GM21528 (cell line): ENCODE results near the gene CAMTA1.
"Not testable (repeated sequence)": the region's sequence is repeated elsewhere in the genome, so short reads cannot be mapped to it uniquely, and the experiment has no call there.

Experiments
- ATAC-seq: cut with Tn5 transposase; IDR thresholded peaks from one replicate; pipeline ENCODE4 v1.9.1; 2021; ENCODE audit warnings: mild to moderate bottlenecking, moderate library complexity; ENCODE audit not compliant: unreplicated experiment, low FRiP score

Gene CAMTA1

GRCh38 chr1:6785318-6785727, at the start of gene CAMTA1:
Gene CAMTA1, plus strand, starts transcription at chr1:6785454. Its CDS starts 77 bp downstream, at chr1:6785531.
- ATAC-seq = no peak

DNA sequence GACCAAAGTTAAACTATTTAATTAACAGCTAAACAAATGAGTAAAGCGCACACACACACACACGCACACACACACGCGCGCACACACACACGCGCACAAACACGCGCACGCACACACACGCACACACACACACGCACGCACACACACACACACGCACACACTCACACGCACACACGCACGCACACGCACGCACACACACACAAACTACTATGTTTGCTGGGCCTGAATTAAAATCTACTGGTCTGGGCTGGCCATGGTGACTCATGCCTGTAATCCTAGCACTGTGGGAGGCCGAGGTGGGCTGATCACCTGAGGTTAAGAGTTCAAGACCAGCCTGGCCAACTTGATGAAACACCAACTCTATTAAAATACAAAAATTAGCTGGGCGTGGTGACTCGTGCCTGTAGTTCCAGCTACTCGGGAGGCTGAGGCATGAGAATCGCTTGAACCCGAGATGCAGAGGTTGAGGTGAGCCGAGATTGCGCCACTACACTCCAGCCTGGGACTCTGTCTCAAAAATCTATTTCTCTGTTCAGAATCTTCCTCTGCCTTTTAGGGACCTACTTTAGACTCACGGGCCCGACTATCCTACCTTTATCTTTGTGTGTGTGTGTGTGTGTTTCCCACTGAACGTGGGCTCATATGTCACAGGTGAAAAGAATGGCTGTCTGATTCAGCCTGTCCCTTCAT, 46.1 kb upstream of the CAMTA1 start:
- no peak for ATAC-seq

DNA sequence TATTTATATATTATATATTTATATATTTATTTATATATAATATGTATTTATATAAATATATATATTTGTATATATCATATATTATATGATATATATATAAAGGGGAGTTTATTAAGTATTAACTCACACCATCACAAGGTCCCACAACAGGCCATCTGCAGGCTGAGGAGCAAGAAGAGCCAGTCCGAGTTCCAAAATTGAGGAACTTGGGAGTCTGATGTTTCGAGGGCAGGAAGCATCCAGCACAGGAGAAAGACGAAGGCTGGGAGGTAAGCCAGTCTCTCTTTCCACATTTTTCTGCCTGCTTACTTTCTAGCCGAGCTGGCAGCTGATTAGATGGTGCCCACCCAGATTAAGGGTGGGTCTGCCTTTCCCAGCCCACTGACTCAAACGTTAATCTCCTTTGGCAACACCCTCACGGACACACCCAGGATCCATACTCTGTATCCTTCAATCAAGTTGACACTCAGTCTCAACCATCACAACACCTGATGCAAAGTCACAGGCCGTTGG, 42.5 kb upstream of the CAMTA1 start:
- not testable (repeated sequence) for ATAC-seq

DNA sequence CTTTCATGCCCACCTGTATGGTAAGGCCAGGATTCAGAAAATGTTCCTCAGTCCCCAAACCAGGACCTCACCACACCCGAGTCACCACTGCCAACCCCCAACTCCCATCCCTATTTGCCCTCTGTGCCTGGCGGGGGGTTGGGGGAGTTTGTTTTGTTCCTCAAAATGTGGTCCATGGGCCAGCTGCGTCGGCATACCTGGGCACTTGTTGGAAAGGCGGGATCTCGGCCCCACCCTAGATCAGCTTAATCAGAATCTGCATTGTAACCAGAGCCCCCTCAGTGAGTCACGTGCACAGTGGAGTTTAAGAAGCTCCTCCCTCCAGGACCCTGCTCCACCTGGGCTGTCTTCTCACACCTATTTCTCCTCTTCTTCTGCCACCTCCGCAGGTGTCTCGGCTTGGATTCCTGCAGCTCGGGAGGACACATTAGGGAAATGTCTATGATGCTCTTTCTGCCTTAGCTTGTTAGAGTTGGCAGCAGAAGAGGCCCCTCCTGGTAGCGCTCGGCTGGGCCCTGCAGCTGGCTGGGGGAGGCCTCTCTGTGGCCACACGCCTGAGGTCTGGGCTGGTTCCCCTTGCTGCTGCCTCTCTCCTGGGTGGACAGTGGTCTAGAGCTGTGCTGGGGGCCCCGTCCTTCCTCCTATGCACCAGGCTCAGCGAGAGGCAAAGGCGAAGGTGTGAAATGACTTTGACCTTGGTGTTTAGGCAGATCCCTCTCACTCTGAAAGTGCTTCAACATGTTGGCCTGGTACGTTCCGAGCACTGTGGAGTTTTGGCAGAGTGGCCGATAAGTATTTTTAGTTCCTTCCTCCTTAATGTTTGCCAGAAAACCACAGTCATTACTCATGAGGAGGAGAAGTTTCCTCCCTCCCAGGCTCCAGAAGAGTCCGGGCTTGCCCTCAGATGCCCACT, 41.8 kb upstream of the CAMTA1 start:
- ATAC-seq = no peak

- ATAC-seq = no peak
These were observed 40.2 kb upstream of the CAMTA1 start for GRCh38 chr1:6745073-6745472.

DNA sequence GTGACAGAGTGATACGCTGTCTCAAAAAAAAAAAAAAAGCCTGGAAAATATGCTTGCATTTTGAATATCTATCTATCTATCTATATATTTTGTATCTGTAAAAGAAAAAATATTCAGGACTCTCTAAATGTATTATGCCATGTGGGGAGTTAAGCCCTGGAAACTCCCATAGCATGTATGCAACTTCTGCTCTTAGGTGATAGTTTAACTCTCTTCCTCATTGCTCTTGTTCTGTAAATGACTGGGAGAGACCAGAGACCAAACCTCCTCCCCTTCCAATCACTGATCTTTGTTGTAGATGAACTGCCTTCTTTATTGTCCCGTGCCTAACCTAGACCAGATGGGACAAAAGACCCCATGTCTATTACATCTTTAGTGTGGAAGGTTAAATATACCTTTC, 37.6 kb upstream of the CAMTA1 start:
- ATAC-seq = no peak

- ATAC-seq = no peak
These were observed 34.8 kb upstream of the CAMTA1 start for GRCh38 chr1:6750490-6750889.

GRCh38 chr1:6753320-6754140, 31.7 kb upstream of the CAMTA1 start:
- ATAC-seq = no peak

DNA sequence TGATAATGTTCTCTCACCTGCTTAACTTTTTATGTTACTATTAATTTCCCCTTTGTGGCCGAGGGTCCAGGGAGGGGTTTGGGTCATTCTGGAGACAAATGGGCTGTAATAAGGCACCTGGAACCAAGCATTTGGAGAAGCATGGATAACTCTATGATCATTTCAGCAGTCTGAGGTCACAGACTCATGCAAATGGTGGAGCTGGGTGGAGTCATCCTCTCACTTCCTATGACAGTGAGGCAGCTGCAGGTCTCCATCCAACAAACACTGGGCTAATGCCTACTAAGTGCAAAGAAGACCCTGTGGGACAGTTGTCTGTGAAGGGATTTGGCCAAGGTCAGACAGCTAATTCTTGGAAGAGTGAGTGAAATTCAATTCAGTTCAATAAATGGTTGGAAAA, 28.8 kb upstream of the CAMTA1 start:
- ATAC-seq = no peak

GRCh38 chr1:6757719-6758435, 27.4 kb upstream of the CAMTA1 start:
- no peak for ATAC-seq

- ATAC-seq = no peak
These were observed 24.0 kb upstream of the CAMTA1 start for GRCh38 chr1:6761196-6761737.

DNA sequence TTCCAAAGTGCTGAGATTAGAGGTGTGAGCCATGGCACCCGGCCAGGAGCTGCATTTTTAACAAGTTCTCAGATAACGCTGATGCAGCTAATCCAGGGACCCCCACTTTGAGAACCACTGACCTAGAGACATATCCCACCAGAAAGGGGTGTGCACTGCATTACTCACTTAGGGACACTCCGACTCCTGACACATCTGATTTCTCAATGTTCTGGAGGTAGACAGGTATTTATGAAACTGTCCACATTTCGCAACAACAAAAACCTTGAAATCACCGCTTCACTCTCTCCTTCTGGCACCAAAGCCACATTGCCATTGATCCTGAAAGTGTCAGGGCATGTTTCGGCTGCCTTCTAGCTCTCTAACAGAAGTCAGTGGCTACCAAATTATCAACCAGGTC, 23.2 kb upstream of the CAMTA1 start:
- no peak for ATAC-seq

GRCh38 chr1:6770751-6771440, 14.4 kb upstream of the CAMTA1 start:
- no peak for ATAC-seq

GRCh38 chr1:6771441-6771769, 13.8 kb upstream of the CAMTA1 start:
- ATAC-seq = no peak

DNA sequence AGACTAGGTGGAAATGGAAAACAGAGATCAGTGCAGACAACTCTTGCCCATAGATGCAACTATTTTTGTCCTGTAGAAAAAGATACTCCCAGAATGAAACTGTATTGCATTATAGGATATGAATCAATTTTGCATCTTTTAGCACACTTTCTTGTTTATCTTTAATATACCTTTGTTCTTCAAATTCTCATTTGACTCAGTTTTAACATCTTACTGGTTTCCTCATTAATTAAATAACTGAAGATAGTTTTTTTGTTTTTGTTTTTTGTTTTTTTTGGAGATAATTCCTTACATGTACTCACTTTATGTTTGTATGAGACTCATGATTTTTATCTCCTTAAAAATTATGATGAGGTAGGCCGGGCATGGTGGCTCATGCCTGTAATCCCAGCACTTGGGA, 10.9 kb upstream of the CAMTA1 start:
- no peak for ATAC-seq

DNA sequence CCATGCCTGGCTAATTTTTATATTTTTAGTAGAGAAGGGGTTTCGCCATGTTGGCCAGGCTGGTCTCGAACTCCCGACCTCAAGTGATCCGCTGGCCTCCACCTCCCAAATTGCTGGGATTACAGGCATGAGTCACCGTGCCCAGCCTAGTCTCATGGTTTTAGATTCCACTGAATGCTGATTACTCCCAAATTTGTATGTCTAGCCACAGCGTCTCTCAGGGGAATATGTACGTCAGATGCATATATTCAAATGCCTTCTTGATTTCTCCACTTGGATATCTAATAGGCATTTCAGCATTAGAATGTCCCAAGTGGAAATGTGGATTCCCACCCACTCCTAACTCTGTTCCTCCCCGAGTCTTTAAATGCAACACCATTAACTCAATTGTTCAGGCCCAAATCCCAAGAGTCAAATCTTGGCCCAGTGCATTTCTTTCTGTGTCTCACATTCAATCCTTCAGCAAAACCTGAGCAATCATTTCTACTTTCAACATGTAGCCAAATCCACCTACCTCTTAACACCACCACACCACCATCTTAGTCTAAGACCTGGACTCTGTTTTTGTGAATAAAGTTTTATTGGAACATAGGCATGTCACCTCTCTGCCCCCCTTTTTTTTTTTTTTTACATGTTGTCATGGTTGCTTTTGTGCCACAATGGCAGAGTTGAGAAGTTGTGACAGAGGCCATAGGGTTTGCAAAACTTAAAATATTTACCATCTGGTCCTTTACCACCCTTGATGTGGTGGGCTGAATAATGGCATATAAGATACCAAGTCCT, 9.8 kb upstream of the CAMTA1 start:
- no peak for ATAC-seq

GRCh38 chr1:6776389-6776788, 8.9 kb upstream of the CAMTA1 start:
- ATAC-seq = no peak

GRCh38 chr1:6776895-6777294, 8.4 kb upstream of the CAMTA1 start:
- no peak for ATAC-seq

- no peak for ATAC-seq
These were observed 7.4 kb upstream of the CAMTA1 start for GRCh38 chr1:6777813-6778212.
